H9 (cell line): ENCODE results near the gene ECHS1. TPM values are rescaled to one million over a fixed set of nuclear protein-coding genes. Genes with fewer than 3 reads are reported as not detected.

Experiments
- DNase-seq: peaks from one replicate; pipeline ENCODE4 v3.0.0-alpha.2; 2017
- H2AFZ ChIP-seq: one replicate; pipeline ENCODE4 v1.6.1; 2013; ENCODE audit warnings: mild to moderate bottlenecking, low read length, control low read depth, moderate library complexity
- H2AK5ac ChIP-seq: 2 replicates; pipeline ENCODE4 v1.6.1; 2013; ENCODE audit warnings: low read length, control low read depth, mixed read lengths; ENCODE audit not compliant: insufficient read length
- H2BK120ac ChIP-seq: one replicate; pipeline ENCODE4 v1.6.1; 2013; ENCODE audit warnings: low read depth, mild to moderate bottlenecking, low read length, control low read depth, inconsistent platforms; ENCODE audit not compliant: poor library complexity, severe bottlenecking
- H2BK12ac ChIP-seq: 2 replicates; pipeline ENCODE4 v1.6.1; 2013; ENCODE audit warnings: low read length, control low read depth, mixed read lengths, low read depth; ENCODE audit not compliant: insufficient read length
- H2BK15ac ChIP-seq: 2 replicates; pipeline ENCODE4 v1.6.1; 2013; ENCODE audit warnings: low read depth, low read length, control low read depth
- H2BK20ac ChIP-seq: one replicate; pipeline ENCODE4 v1.6.1; 2013; ENCODE audit warnings: low read depth, mild to moderate bottlenecking, low read length, control low read depth, inconsistent platforms; ENCODE audit not compliant: poor library complexity, severe bottlenecking
- H2BK5ac ChIP-seq: 2 replicates; pipeline ENCODE4 v1.6.1; 2013; ENCODE audit warnings: low read length, control low read depth, mixed read lengths; ENCODE audit not compliant: insufficient read length
- H3K14ac ChIP-seq: 2 replicates; pipeline ENCODE4 v1.6.1; 2013; ENCODE audit warnings: low read length, control low read depth; ENCODE audit not compliant: insufficient read depth
- H3K18ac ChIP-seq: 2 replicates; pipeline ENCODE4 v1.6.1; 2013; ENCODE audit warnings: low read depth, mild to moderate bottlenecking, mixed read lengths, low read length, control low read depth; ENCODE audit not compliant: insufficient read length
- H3K23ac ChIP-seq: 2 replicates; pipeline ENCODE4 v1.6.1; 2013; ENCODE audit warnings: low read length, control low read depth, mixed read lengths, low read depth; ENCODE audit not compliant: insufficient read length
- H3K23me2 ChIP-seq: 2 replicates; pipeline ENCODE4 v1.6.1; 2013; ENCODE audit warnings: low read depth, mild to moderate bottlenecking, mixed read lengths, low read length, control low read depth; ENCODE audit not compliant: insufficient read length, poor library complexity, severe bottlenecking
- H3K27ac ChIP-seq: 2 replicates; pipeline ENCODE4 v1.5.1; 2013; ENCODE audit warnings: low read length, control low read depth, mixed read lengths, low read depth; ENCODE audit not compliant: insufficient read length
- H3K27me3 ChIP-seq: 2 replicates; pipeline ENCODE4 v1.6.1; 2013; ENCODE audit warnings: low read length, control low read depth, inconsistent platforms; ENCODE audit not compliant: insufficient read depth
- H3K4ac ChIP-seq: 2 replicates; pipeline ENCODE4 v1.6.1; 2013; ENCODE audit warnings: low read depth, mild to moderate bottlenecking, control low read depth, inconsistent platforms, low read length, moderate library complexity
- H3K4me1 ChIP-seq: 2 replicates; pipeline ENCODE4 v1.6.1; 2013; ENCODE audit warnings: low read length, control low read depth, inconsistent platforms; ENCODE audit not compliant: insufficient read depth
- H3K4me2 ChIP-seq: 2 replicates; pipeline ENCODE4 v1.6.1; 2013; ENCODE audit warnings: low read length, control low read depth, mixed read lengths; ENCODE audit not compliant: insufficient read length, insufficient read depth
- H3K56ac ChIP-seq: 2 replicates; pipeline ENCODE4 v1.6.1; 2013; ENCODE audit warnings: low read depth, mild to moderate bottlenecking, mixed read lengths, low read length, control low read depth; ENCODE audit not compliant: insufficient read length
- H3K79me1 ChIP-seq: 2 replicates; pipeline ENCODE4 v1.6.1; 2013; ENCODE audit warnings: low read depth, mild to moderate bottlenecking, moderate library complexity, low read length, control low read depth, inconsistent platforms; ENCODE audit not compliant: insufficient read depth, poor library complexity, severe bottlenecking
- H3K79me2 ChIP-seq: 2 replicates; pipeline ENCODE4 v1.6.1; 2013; ENCODE audit warnings: low read length, control low read depth, inconsistent platforms; ENCODE audit not compliant: insufficient read depth
- H3K9ac ChIP-seq: 2 replicates; pipeline ENCODE4 v1.6.1; 2013; ENCODE audit warnings: low read length, control low read depth, mixed read lengths; ENCODE audit not compliant: insufficient read length; ENCODE audit errors: extremely low read depth
- H3K9me3 ChIP-seq: one replicate; pipeline ENCODE4 v1.6.1; 2013; ENCODE audit warnings: low read depth, low read length, inconsistent platforms; ENCODE audit not compliant: control insufficient read depth
- H3T11ph ChIP-seq: one replicate; pipeline ENCODE4 v1.6.1; 2013; ENCODE audit warnings: mild to moderate bottlenecking, low read length, control low read depth, inconsistent platforms
- H4K20me1 ChIP-seq: one replicate; pipeline ENCODE4 v1.6.1; 2013; ENCODE audit not compliant: control insufficient read depth, insufficient read length, insufficient read depth
- H4K5ac ChIP-seq: 2 replicates; pipeline ENCODE4 v1.6.1; 2013; ENCODE audit warnings: low read depth, mild to moderate bottlenecking, mixed read lengths, low read length, control low read depth; ENCODE audit not compliant: insufficient read length
- H4K8ac ChIP-seq: replicated peaks from 2 replicates; pipeline ENCODE4 v1.6.1; 2013; ENCODE audit warnings: low read length, control low read depth, mixed read lengths, low read depth; ENCODE audit not compliant: insufficient read length
- H4K91ac ChIP-seq: 2 replicates; pipeline ENCODE4 v1.6.1; 2013; ENCODE audit warnings: low read depth, mild to moderate bottlenecking, moderate library complexity, mixed read lengths, low read length, control low read depth; ENCODE audit not compliant: insufficient read length
- H3K27ac Mint-ChIP-seq, 3 experiments: 2 replicates in 2 of 3; 3 replicates in 1 of 3; pipeline ENCODE4 v1.8.0; 2020 to 2021; ENCODE audit warnings: mixed read lengths in 3 of 3, mild to moderate bottlenecking in 1 of 3, moderate library complexity in 1 of 3
- H3K27me3 Mint-ChIP-seq: 2 replicates; pipeline ENCODE4 v1.8.0; 2021; ENCODE audit warnings: low read depth, mild to moderate bottlenecking, moderate library complexity, mixed read lengths
- H3K36me3 Mint-ChIP-seq, 3 experiments: 2 replicates in 2 of 3; 3 replicates in 1 of 3; pipeline ENCODE4 v1.8.0; 2020 to 2021; ENCODE audit warnings: low read depth in 3 of 3, mixed read lengths in 3 of 3; ENCODE audit not compliant: insufficient read depth in 1 of 3
- H3K4me1 Mint-ChIP-seq, 2 experiments: 2 replicates each; pipeline ENCODE4 v1.8.0; 2020; ENCODE audit warnings: mixed read lengths in 2 of 2
- H3K4me3 Mint-ChIP-seq, 2 experiments: 2 replicates in 1 of 2; 3 replicates in 1 of 2; pipeline ENCODE4 v1.8.0; 2020 to 2021; ENCODE audit warnings: mild to moderate bottlenecking in 2 of 2, mixed read lengths in 2 of 2, moderate library complexity in 1 of 2
- H3K9me3 Mint-ChIP-seq, 2 experiments: 2 replicates in 1 of 2; 3 replicates in 1 of 2; pipeline ENCODE4 v1.8.0; 2020; ENCODE audit warnings: mild to moderate bottlenecking in 2 of 2, mixed read lengths in 2 of 2, moderate library complexity in 1 of 2
- WGBS: extraction: QIAGEN DNeasy Blood & Tissue Kit; methylation state at CpG from one replicate; pipeline ENCODE4 v1.1.7; 2013; ENCODE audit warnings: missing lambda C conversion rate, low lambda C conversion rate, mixed read lengths; ENCODE audit not compliant: insufficient read length; ENCODE audit errors: extremely low coverage; 5-methylcytosine and 5-hydroxymethylcytosine counted together
- total RNA-seq: library from RNA; stranded (reverse); gene quantifications from 2 replicates; pipeline ENCODE4 v1.2.1, GENCODE V29; 2021
- TF ChIP-seq, protein P1 (sequence below): fragments of 200-600 bp; sonication (generic); conservative IDR thresholded peaks from 3 replicates; pipeline ENCODE4 v1.8.0; 2021; ENCODE audit warnings: antibody characterized with exemption, mild to moderate bottlenecking

ECHS1 gene
- total RNA-seq, 1 experiment from 2014 or later, result 94.1 TPM

DNA sequence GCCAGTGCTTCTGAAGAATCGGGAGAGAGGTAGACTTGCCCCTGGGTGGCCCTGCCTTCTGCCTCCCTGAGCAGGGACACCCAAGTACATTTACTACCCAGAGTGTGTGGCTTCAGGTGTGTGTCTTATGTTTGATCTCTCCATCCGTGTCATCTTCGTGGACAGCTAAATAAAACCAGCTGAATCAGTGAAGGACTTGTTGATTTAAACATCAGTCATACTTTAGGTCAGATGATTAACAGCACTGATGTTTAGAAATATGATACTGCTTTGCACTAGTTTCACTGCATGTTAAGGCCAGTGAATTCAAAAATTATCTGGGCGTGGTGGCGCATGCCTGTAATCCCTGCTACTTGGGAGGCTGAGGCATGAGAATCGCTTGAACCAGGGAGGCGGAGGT, 24.8 kb upstream of the ECHS1 start:
- Histone ChIP-seq H2BK12ac (no peak overlapping the region), H3K4me1 (no peaks in the 10 kb centered on the region), H3K56ac (no peak overlapping the region), H4K8ac (no peak overlapping the region), H3K9me3 (no peaks in the 10 kb centered on the region), H3K23me2 (peaks cover 5% of the 10 kb centered on the region), H2BK15ac (no peak overlapping the region), H3K4me2 (no peak overlapping the region), H3K18ac (no peak overlapping the region), H2AFZ (no peak overlapping the region), H2BK20ac (no peak overlapping the region), H3K14ac (no peak overlapping the region), H2AK5ac (no peak overlapping the region), H3K9ac (no peak overlapping the region), H3T11ph (no peak overlapping the region), H2BK5ac (no peak overlapping the region), H4K91ac (no peak overlapping the region), H3K4ac (no peak overlapping the region), H3K79me1 (peaks cover 4% of the 10 kb centered on the region), H4K20me1 (no peaks in the 10 kb centered on the region), H4K5ac (no peak overlapping the region), H3K23ac (no peak overlapping the region), H2BK120ac (no peak overlapping the region), H3K27ac (no peak overlapping the region), H3K27me3 (no peaks in the 10 kb centered on the region), H3K79me2 (peaks cover 3% of the 10 kb centered on the region; the same call in 1 of the 2 replicates)
- H3K4me3 Mint-ChIP-seq, result no peak overlapping the region
- DNase-seq, result no peak
- H3K4me1 Mint-ChIP-seq, result peaks cover 9 to 12% of the 10 kb centered on the region in 2 experiments
- H3K27me3 Mint-ChIP-seq, result no peaks in the 10 kb centered on the region
- H3K36me3 Mint-ChIP-seq, result peaks cover 51 to 70% (median 68%) of the 10 kb centered on the region in 3 experiments
- WGBS, result no CpG with 5 or more reads among the region's 7 CpGs
- H3K9me3 Mint-ChIP-seq, result no peaks in the 10 kb centered on the region
- TF ChIP-seq, protein P1, sequence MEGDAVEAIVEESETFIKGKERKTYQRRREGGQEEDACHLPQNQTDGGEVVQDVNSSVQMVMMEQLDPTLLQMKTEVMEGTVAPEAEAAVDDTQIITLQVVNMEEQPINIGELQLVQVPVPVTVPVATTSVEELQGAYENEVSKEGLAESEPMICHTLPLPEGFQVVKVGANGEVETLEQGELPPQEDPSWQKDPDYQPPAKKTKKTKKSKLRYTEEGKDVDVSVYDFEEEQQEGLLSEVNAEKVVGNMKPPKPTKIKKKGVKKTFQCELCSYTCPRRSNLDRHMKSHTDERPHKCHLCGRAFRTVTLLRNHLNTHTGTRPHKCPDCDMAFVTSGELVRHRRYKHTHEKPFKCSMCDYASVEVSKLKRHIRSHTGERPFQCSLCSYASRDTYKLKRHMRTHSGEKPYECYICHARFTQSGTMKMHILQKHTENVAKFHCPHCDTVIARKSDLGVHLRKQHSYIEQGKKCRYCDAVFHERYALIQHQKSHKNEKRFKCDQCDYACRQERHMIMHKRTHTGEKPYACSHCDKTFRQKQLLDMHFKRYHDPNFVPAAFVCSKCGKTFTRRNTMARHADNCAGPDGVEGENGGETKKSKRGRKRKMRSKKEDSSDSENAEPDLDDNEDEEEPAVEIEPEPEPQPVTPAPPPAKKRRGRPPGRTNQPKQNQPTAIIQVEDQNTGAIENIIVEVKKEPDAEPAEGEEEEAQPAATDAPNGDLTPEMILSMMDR, result no peak
- H3K27ac Mint-ChIP-seq, result no peak overlapping the region; a peak in 1 of 7 replicates
